IMR-90 (cell line): ENCODE measurements around the gene KCNT1. TPM values are rescaled to one million over a fixed set of nuclear protein-coding genes. Genes with fewer than 3 reads are reported as not detected.

ENCODE experiments used
- ATAC-seq: fragments of 200-7000 bp; cut with Tn5 transposase; 2 replicates; pipeline ENCODE4 v1.9.1; 2020; ENCODE audit warnings: low read depth, mild to moderate bottlenecking, moderate library complexity
- BruUV-seq: library from RNA; stranded (reverse); fragments of 400-500 nt; replicated peaks from 2 replicates; lab custom pipeline; 2021; lab: Mats Ljungman, UMichigan
- CTCF ChIA-PET: fragments of 300-600 bp; formaldehyde crosslinking; extraction: SDS; loops from one replicate; lab custom pipeline; 2021; ENCODE audit warnings: antibody characterized with exemption; lab: Yijun Ruan, JAX
- POLR2A ChIA-PET: fragments of 300-600 bp; sonication (Branson Sonifier 250); formaldehyde crosslinking; loops from one replicate; lab custom pipeline; 2022; ENCODE audit warnings: antibody characterized with exemption; ENCODE audit not compliant: unreplicated experiment; lab: Charles Lee
- DNase-seq: peaks from one replicate; pipeline ENCODE4 v3.0.0; 2013
- H2AFZ ChIP-seq: replicated peaks from 2 replicates; pipeline ENCODE3; 2013; ENCODE audit warnings: low read length, mild to moderate bottlenecking; ENCODE audit not compliant: poor library complexity
- H2AK5ac ChIP-seq: 2 replicates; pipeline ENCODE4 v1.6.1; 2013; ENCODE audit warnings: low read depth, low read length, inconsistent platforms
- H2AK9ac ChIP-seq: replicated peaks from 2 replicates; pipeline ENCODE3; 2013; ENCODE audit warnings: mild to moderate bottlenecking, low read depth, low read length, moderate library complexity; ENCODE audit not compliant: poor library complexity
- H2BK120ac ChIP-seq: 2 replicates; pipeline ENCODE4 v1.6.1; 2013; ENCODE audit warnings: low read depth, low read length, inconsistent platforms
- H2BK15ac ChIP-seq: 3 replicates; pipeline ENCODE4 v1.6.1; 2013; ENCODE audit warnings: low read depth, low read length, inconsistent platforms
- H2BK20ac ChIP-seq: 2 replicates; pipeline ENCODE4 v1.6.1; 2013; ENCODE audit warnings: low read depth, mild to moderate bottlenecking, inconsistent platforms, low read length, moderate library complexity
- H2BK5ac ChIP-seq: 2 replicates; pipeline ENCODE4 v1.6.1; 2013; ENCODE audit warnings: mild to moderate bottlenecking, low read depth, low read length, inconsistent platforms; ENCODE audit not compliant: poor library complexity, severe bottlenecking
- H3K14ac ChIP-seq: replicated peaks from 2 replicates; pipeline ENCODE4 v1.6.1; 2013; ENCODE audit warnings: low read depth, low read length, inconsistent platforms
- H3K18ac ChIP-seq: 2 replicates; pipeline ENCODE4 v1.6.1; 2013; ENCODE audit warnings: low read depth, low read length, control low read depth
- H3K23ac ChIP-seq: 2 replicates; pipeline ENCODE4 v1.6.1; 2013; ENCODE audit warnings: low read depth, low read length, inconsistent platforms
- H3K27ac ChIP-seq: 2 replicates; pipeline ENCODE4 v1.5.1; 2013; ENCODE audit warnings: mild to moderate bottlenecking, control low read depth, low read length; ENCODE audit not compliant: insufficient read depth
- H3K27me3 ChIP-seq: 2 replicates; pipeline ENCODE4 v1.6.1; 2013; ENCODE audit warnings: low read length; ENCODE audit not compliant: control insufficient read depth, insufficient read depth
- H3K36me3 ChIP-seq: 2 replicates; pipeline ENCODE4 v1.6.1; 2013; ENCODE audit warnings: low read length, mixed read lengths; ENCODE audit not compliant: control insufficient read depth, insufficient read depth
- H3K4ac ChIP-seq: 2 replicates; pipeline ENCODE4 v1.6.1; 2013; ENCODE audit warnings: low read depth, low read length, inconsistent platforms
- H3K4me1 ChIP-seq: 2 replicates; pipeline ENCODE4 v1.6.1; 2013; ENCODE audit warnings: low read length, mixed read lengths; ENCODE audit not compliant: control insufficient read depth, insufficient read depth
- H3K4me2 ChIP-seq: 2 replicates; pipeline ENCODE4 v1.6.1; 2013; ENCODE audit warnings: low read depth, mild to moderate bottlenecking, control low read depth, low read length, moderate library complexity
- H3K4me3 ChIP-seq: 2 replicates; pipeline ENCODE4 v1.5.1; 2013; ENCODE audit warnings: low read depth, mild to moderate bottlenecking, control low read depth, low read length, moderate library complexity; ENCODE audit not compliant: insufficient read depth
- H3K56ac ChIP-seq: 2 replicates; pipeline ENCODE4 v1.6.1; 2013; ENCODE audit warnings: low read length, inconsistent platforms; ENCODE audit not compliant: insufficient read depth; ENCODE audit errors: extremely low read depth
- H3K79me1 ChIP-seq, 2 experiments: 2 replicates each; pipeline ENCODE4 v1.6.1; 2013; ENCODE audit warnings: low read length in 2 of 2, inconsistent platforms in 1 of 2, low read depth in 1 of 2
- H3K9ac ChIP-seq: 2 replicates; pipeline ENCODE4 v1.6.1; 2013; ENCODE audit warnings: low read depth, low read length, control low read depth
- H3K9me1 ChIP-seq: 2 replicates; pipeline ENCODE4 v1.6.1; 2013; ENCODE audit warnings: low read length, inconsistent platforms; ENCODE audit not compliant: insufficient read depth
- H3K9me3 ChIP-seq: 2 replicates; pipeline ENCODE4 v1.6.1; 2013; ENCODE audit warnings: low read length; ENCODE audit not compliant: control insufficient read depth, insufficient read depth
- H4K20me1 ChIP-seq: 2 replicates; pipeline ENCODE4 v1.6.1; 2013; ENCODE audit warnings: low read length, inconsistent platforms; ENCODE audit not compliant: insufficient read depth
- H4K5ac ChIP-seq: 2 replicates; pipeline ENCODE4 v1.6.1; 2013; ENCODE audit warnings: mild to moderate bottlenecking, low read depth, low read length, control low read depth
- H4K8ac ChIP-seq, 2 experiments: 2 replicates each; pipeline ENCODE4 v1.6.1; 2013; ENCODE audit warnings: low read depth in 2 of 2, low read length in 2 of 2, control low read depth in 1 of 2, inconsistent platforms in 1 of 2
- H4K91ac ChIP-seq: 2 replicates; pipeline ENCODE4 v1.6.1; 2013; ENCODE audit warnings: low read depth, low read length, inconsistent platforms; ENCODE audit not compliant: insufficient read depth
- CEBPB ChIP-seq: IDR thresholded peaks from 2 replicates; pipeline ENCODE4 v1.6.1; 2012; ENCODE audit warnings: low read depth, low read length, improper control_type of control experiment
- CTCF ChIP-seq: conservative IDR thresholded peaks from 2 replicates; pipeline ENCODE4 v1.5.1; 2012; ENCODE audit warnings: mild to moderate bottlenecking, low read depth, low read length, improper control_type of control experiment
- ELK1 ChIP-seq: fragments of 150-350 bp; IDR thresholded peaks from 2 replicates; pipeline ENCODE4 v1.6.1; 2016; ENCODE audit warnings: low read depth, mild to moderate bottlenecking, low read length, moderate library complexity, borderline replicate concordance
- MAFK ChIP-seq: IDR thresholded peaks from 2 replicates; pipeline ENCODE4 v1.6.1; 2012; ENCODE audit warnings: low read depth, low read length, improper control_type of control experiment
- MAZ ChIP-seq: IDR thresholded peaks from 2 replicates; pipeline ENCODE4 v1.6.1; 2012; ENCODE audit warnings: low read depth, mild to moderate bottlenecking, low read length, improper control_type of control experiment, moderate library complexity, borderline replicate concordance
- NFE2L2 ChIP-seq: fragments of 150-350 bp; IDR thresholded peaks from 2 replicates; pipeline ENCODE4 v1.6.1; 2016; ENCODE audit warnings: low read depth, mild to moderate bottlenecking, low read length
- POLR2A ChIP-seq: IDR thresholded peaks from 2 replicates; pipeline ENCODE4 v1.6.1; 2012; ENCODE audit warnings: mild to moderate bottlenecking, low read depth, low read length
- RAD21 ChIP-seq: IDR thresholded peaks from 2 replicates; pipeline ENCODE4 v1.6.1; 2012; ENCODE audit warnings: low read length, improper control_type of control experiment
- RCOR1 ChIP-seq: IDR thresholded peaks from 2 replicates; pipeline ENCODE4 v1.6.1; 2012; ENCODE audit warnings: mild to moderate bottlenecking, low read length, improper control_type of control experiment; ENCODE audit not compliant: insufficient replicate concordance
- RFX5 ChIP-seq: IDR thresholded peaks from 2 replicates; pipeline ENCODE4 v1.8.0; 2012; ENCODE audit warnings: low read depth, mild to moderate bottlenecking, low read length, moderate library complexity
- SMC3 ChIP-seq: fragments of 150-350 bp; IDR thresholded peaks from 2 replicates; pipeline ENCODE4 v1.6.1; 2016; ENCODE audit warnings: low read depth, mild to moderate bottlenecking, antibody characterized with exemption, low read length, moderate library complexity
- WGBS, 2 experiments: methylation state at CpG; one replicate each; pipeline versions ENCODE4 v1.1.5 to v1.1.7; 2013; ENCODE audit warnings: missing lambda C conversion rate in 2 of 2; ENCODE audit not compliant: insufficient read length in 1 of 2; ENCODE audit errors: extremely low coverage in 2 of 2; 5-methylcytosine and 5-hydroxymethylcytosine counted together
- dilution Hi-C: fragments of 300-500 bp; cut with HindIII; formaldehyde crosslinking; loops from one replicate; pipeline ENCODE4 v1.14.3; 2018; ENCODE audit warnings: low sequenced_read_pairs; ENCODE audit not compliant: unreplicated experiment
- in situ Hi-C: fragments of 300-500 bp; cut with MboI; formaldehyde crosslinking; loops from 3 replicates; pipeline ENCODE4 v1.14.3; 2019; ENCODE audit warnings: low sequenced_read_pairs, inconsistent platforms, mixed read lengths
- intact Hi-C: fragments of 100-400 bp; cut with micrococcal nuclease; formaldehyde crosslinking; loops from 2 replicates; pipeline ENCODE4 v1.10.0; 2022
- polyA plus RNA-seq, 3 experiments: library from polyadenylated mRNA; depleted of rRNA; stranded (reverse); fragments of >200 nt; gene quantifications; 2 replicates each; pipeline ENCODE4 v1.2.3, GENCODE V29; 2012; ENCODE audit warnings: low replicate concordance in 1 of 3
- total RNA-seq: library from RNA; depleted of rRNA; stranded (reverse); fragments of >200 nt; gene quantifications from 2 replicates; pipeline ENCODE4 v1.2.3, GENCODE V29; 2012
- TF ChIP-seq, protein P1 (sequence below): fragments of 150-350 bp; IDR thresholded peaks from 2 replicates; pipeline ENCODE4 v1.6.1; 2017; ENCODE audit warnings: mild to moderate bottlenecking, antibody characterized with exemption, low read length, low read depth

KCNT1 gene
- total and polyA plus RNA-seq, 2 of the 4 experiments (the other 2 are of a cell fraction), result not detected

- Histone ChIP-seq H3K4me1 (no peaks in the 10 kb centered on the region), H2BK20ac (no peak overlapping the region), H3K18ac (no peak overlapping the region), H4K20me1 (no peaks in the 10 kb centered on the region), H3K9ac (no peak overlapping the region), H2AK5ac (no peak overlapping the region), H3K36me3 (no peaks in the 10 kb centered on the region), H4K8ac (no peak overlapping the region), H2AFZ (no peak overlapping the region), H3K4me3 (no peak overlapping the region), H3K79me1 (no peaks in the 10 kb centered on the region), H3K4me2 (no peak overlapping the region), H4K91ac (no peak overlapping the region), H2BK5ac (no peak overlapping the region), H4K5ac (no peak overlapping the region), H2BK120ac (no peak overlapping the region), H2BK15ac (no peak overlapping the region), H3K14ac (no peak overlapping the region), H3K27ac (no peak overlapping the region), H3K9me1 (no peaks in the 10 kb centered on the region), H3K56ac (no peak overlapping the region), H3K9me3 (no peaks in the 10 kb centered on the region), H3K27me3 (peaks cover 27% of the 10 kb centered on the region), H2AK9ac (no peak overlapping the region), H3K4ac (no peak overlapping the region), H3K23ac (no peak overlapping the region)
- intact Hi-C loops (no loop called here), in situ Hi-C loops (no loop called here), dilution Hi-C loops (no loop called here)
- 64% methylated on average over 11 of the region's 12 CpGs; no CpG with 5 or more reads in 1 of the 2 experiments for WGBS, 2 experiments
- TF ChIP-seq MAZ (no peak), RAD21 (no peak), ELK1 (no peak), NFE2L2 (no peak), SMC3 (no peak), RCOR1 (no peak), POLR2A (no peak), RFX5 (no peak), CTCF (no peak), CEBPB (no peak), MAFK (no peak)
- TF ChIP-seq, protein P1, sequence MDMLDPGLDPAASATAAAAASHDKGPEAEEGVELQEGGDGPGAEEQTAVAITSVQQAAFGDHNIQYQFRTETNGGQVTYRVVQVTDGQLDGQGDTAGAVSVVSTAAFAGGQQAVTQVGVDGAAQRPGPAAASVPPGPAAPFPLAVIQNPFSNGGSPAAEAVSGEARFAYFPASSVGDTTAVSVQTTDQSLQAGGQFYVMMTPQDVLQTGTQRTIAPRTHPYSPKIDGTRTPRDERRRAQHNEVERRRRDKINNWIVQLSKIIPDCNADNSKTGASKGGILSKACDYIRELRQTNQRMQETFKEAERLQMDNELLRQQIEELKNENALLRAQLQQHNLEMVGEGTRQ, result no peak
- ATAC-seq (no peak), DNase-seq (no peak)
- BruUV-seq, result no TSS peak
- ChIA-PET POLR2A (no interaction called here), CTCF (no interaction called here)
These were observed 9.4 kb downstream of the KCNT1 start for GRCh38 chr9:135711391-135711790.
